Renal cortex interstitium (tissue), 11 donors: ENCODE data around the gene SARM1. TPM values are rescaled to one million over a fixed set of nuclear protein-coding genes. Genes with fewer than 3 reads are reported as not detected.
"Not testable (repeated sequence)": the region's sequence is repeated elsewhere in the genome, so short reads cannot be mapped to it uniquely, and the experiment has no call there.

Experiments
- DNase-seq, 11 donors: peaks; one replicate each; pipeline ENCODE4 v3.0.0-alpha.2; 2013; ENCODE audit warnings: low read depth in 9 of 11, low spot score in 4 of 11; ENCODE audit errors: extremely low read depth in 1 of 11
- polyA plus RNA-seq, 3 donors: library from polyadenylated mRNA; unstranded; fragments of 120-200 nt; gene quantifications; one replicate each; pipeline ENCODE4 v1.2.1, GENCODE V29; 2013; ENCODE audit not compliant: insufficient read length in 3 of 3

SARM1 gene
- polyA plus RNA-seq, 3 donors: 10.5 to 15.9 (median 15.4) TPM

GRCh38 chr17:28402844-28403243 is 31.4 kb downstream of the SARM1 start:
- DNase-seq: no peak

GRCh38 chr17:28404007-28404406 is 32.5 kb downstream of the SARM1 start:
- DNase-seq: no peak

- no peak for DNase-seq
These were observed 32.9 kb downstream of the SARM1 start for GRCh38 chr17:28404461-28404811.

- DNase-seq: no peak
These were observed 33.5 kb downstream of the SARM1 start for GRCh38 chr17:28404812-28405570.

DNA sequence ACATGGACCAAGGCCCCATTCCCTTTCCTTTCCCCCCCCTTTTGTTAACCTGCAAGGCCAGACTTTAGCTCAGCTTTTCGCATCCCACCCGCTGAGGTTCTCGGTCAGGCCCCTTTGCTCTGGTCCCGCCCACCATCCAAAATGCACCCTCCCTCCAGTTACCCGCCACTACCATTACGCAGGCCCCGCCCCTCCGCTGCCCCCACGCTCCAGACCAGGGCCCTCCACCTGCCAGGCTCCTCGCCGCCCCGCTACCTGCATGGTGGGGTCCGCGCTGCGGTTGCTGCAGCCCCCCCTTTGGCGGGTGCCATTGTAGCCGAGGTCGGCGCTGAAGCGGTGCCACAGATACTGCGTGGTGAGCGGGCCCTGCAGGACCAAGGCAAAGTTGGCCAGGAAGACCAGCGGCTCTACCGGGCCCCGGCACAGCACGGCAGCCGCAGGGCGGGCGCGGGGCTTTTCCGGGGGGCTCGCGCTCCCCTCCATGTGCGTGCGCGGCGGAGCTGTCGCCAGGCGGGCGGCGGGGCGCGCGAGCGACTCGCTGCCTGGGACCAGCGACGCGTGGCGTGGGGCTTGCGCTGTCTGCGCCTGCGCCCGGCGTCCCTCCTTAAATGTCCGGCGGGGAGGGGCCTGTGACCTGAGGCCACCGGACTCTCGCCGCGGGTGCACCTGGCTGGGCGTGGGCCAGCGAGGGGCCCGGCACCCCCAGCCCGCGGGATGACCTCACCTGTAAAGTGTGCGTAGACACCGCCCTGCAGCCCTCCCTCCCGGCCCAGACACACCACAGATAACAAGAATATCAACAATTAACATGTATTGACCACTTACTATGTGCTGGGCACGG is 34.4 kb downstream of the SARM1 start, which contains the start of gene SLC46A1:
Gene SLC46A1, minus strand, starts transcription at position 581 of the 841 bp plus-strand sequence. Its CDS starts 98 bp downstream, at position 483.
- DNase-seq: no peak

GRCh38 chr17:28406473-28406814 is 35.0 kb downstream of the SARM1 start:
- DNase-seq: no peak

GRCh38 chr17:28407130-28407973 is 35.9 kb downstream of the SARM1 start:
- no peak for DNase-seq

DNA sequence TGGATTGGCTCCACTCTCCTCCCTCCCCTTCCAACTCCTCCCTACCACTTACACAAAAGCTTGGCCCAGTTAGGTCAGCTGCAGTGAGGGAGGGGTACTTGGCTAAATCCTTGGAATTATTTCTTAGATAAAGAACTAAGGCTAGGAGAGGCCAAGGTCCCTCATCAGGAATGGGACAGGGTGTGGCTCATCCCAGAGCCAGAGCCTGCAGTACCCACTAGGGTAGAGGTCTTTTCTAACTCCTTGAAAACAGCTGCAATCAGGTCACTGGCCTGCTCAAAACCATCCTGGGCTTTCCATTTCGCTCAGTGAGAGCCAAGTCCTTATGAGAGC is 36.4 kb downstream of the SARM1 start:
- DNase-seq: no peak

DNA sequence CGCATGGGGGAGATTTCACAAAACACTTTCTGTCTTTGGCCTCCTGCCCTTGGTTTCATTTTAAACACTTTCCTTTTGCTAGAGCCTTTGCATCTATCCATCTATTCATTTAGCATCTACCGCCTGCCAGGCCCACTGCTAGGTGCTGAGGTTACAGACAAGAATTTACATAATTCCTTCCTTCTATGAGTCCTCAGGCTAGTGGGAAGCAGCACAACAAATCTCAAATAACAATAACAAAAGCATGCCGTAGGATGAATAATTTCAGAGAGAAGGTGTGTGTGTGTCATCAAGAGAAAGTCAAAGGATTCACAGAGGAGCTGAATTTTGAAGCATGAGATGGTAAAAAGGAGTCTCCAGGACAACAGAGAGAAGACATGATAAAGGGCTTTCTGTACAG is 40.6 kb downstream of the SARM1 start:
- no peak for DNase-seq

- no peak for DNase-seq
These were observed 42.3 kb downstream of the SARM1 start for GRCh38 chr17:28413804-28414203.

DNA sequence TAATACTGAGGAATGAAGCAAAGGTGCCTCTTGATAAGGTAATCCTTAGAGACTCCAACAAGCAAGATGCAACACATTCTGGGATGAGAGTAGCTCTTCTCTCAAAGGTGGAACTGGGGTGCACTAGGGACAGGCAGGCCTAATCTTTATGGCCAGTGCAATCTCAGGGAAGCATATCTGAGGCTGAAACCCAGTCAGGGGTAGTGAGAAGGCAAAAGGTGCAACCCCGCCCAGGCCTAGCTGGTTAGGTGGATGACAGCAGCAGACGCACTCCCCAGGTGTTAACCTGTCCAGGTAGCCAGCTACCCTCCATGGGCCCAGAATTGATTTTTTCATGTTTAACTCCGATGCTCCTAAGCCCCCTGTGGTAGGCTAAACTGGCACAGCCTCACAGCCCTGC is 44.4 kb downstream of the SARM1 start:
- DNase-seq: no peak

DNA sequence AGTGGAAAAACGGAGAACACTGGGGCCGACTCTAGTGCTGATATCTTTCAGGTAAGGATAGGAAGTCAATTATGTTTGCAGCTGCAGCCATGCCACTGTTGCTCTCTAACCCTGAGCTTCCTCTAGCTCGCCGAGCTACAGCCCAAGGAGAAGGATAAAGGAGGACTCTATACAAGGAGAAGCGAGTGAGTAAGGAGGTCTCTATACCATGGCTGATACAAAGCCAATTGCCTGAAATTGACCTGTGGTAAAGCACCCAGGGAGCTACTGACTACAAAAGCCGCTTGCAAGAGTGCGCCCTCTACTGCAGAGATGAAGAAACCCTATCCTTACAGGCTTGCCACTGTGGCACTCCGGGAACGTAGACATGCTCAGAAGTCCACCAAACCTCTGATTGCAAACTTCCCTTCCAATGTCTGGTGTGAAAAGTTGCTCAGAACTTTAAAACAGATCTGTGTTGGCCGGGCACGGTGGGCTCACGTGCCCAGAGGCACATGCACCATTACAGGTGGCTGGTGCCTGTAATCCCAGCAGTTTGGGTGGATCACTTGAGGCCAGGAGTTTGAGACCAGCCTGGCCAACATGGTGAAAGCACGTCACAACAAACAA is 45.3 kb downstream of the SARM1 start:
- DNase-seq: no peak

- no peak for DNase-seq
These were observed 50.4 kb downstream of the SARM1 start for GRCh38 chr17:28421787-28422305.

DNA sequence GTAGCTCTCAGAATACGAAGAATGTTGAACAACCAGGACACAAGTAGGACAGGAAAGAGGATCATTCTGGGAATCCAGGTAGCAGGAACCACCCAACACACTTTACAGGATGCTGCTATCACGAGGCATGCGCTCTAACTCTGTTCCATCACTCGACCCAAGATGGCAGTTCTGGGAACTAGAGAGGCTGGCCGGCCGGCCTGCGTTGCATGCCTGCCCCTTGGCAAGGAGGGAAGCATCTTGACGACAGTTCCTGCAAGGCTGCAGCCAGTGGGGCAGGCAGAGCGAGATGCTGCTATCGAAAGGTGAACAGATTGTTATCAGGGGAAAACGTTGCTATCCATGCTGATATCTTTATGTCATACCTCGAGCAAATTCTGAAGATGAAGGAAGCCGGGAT is 53.7 kb downstream of the SARM1 start:
- DNase-seq: no peak

- no peak for DNase-seq
These were observed 54.6 kb downstream of the SARM1 start for GRCh38 chr17:28426081-28426519.

DNA sequence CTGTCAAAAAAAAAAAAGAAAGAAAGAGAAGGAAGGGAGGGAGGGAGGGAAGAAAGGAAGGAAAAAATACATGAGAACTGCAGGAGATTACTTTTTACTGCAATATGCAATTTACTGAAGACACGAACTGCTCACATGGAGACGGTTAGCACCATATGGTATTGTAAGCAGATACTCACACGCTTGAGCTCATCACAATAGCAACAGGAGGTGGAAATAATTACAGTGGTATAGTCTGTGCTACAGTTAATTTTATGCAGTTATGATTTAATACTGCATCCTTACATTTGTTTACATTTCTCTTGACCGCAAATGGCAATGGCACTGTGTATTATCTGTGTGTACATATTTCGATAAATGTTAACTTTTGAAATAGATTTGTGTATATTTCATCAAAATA is 55.9 kb downstream of the SARM1 start:
- DNase-seq: no peak

GRCh38 chr17:28427982-28428381 is 56.5 kb downstream of the SARM1 start:
- DNase-seq: not testable (repeated sequence)

GRCh38 chr17:28433721-28434120 is 62.2 kb downstream of the SARM1 start:
- DNase-seq: no peak

GRCh38 chr17:28434326-28434725 is 62.8 kb downstream of the SARM1 start:
- not testable (repeated sequence) for DNase-seq
